Activated CD8-positive, alpha-beta memory T cell treated with anti-CD3 and anti-CD28 coated beads, Interleukin-2, amount 50 U/mL, for 1 hour (primary cell): Measurements from ENCODE around the gene CFAP299.
"Not testable (repeated sequence)": the region's sequence is repeated elsewhere in the genome, so short reads cannot be mapped to it uniquely, and the experiment has no call there.

Experiments used
- DNase-seq: peaks from one replicate; pipeline ENCODE4 v3.0.0-alpha.2; 2020; ENCODE audit errors: extremely low read depth

Gene CFAP299

DNA sequence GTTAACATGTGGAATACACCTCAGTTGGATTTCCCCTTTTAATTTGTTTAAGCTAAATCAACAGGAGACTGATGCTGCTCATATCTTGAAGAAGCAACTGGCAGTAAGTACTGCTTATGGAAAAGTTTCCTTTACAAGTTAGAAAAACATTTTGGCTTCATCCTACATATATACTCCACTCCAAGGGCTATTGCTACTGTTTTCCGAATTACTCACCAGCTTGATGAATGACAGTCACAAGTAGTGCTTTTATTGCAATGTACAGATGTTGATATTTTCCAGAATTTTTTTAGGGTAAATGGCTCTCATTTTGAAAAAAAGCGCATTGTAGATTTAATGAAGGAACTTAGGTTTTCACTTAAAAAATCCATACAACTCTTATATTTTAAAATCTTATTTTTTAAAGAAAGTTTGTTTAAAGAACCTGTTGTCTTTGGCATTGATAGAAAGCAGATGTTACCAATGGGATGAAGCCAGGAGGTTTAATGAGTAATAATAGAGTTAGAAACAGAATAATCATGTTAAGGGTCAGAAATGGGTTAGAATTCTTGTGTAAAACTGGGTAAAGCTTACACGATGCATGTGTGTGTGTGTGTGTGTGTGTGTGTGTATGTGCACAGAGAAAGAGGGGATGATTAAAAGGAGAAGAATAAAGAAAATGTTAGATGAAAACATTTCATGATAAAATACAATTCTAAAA, 272.9 kb downstream of the CFAP299 start:
- no peak for DNase-seq

DNA sequence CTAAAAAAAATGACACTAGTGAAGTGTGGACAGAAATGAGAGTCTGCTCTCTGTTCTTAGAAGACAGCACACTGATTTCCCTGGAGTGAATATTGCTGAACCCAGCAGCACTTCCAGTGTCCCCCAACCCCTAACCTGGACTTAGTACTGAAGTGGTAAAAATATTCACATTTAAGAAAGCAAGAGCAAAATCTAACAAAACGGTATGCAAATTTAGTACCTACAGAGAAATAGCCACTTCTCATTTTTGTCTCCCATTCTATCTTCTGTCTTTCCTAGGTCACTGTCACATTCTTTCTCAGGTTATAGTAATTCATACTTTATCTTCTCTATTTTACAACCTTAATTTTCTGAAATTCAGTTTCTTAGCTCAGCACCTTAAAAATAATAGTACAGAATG, 274.7 kb downstream of the CFAP299 start:
- no peak for DNase-seq

DNA sequence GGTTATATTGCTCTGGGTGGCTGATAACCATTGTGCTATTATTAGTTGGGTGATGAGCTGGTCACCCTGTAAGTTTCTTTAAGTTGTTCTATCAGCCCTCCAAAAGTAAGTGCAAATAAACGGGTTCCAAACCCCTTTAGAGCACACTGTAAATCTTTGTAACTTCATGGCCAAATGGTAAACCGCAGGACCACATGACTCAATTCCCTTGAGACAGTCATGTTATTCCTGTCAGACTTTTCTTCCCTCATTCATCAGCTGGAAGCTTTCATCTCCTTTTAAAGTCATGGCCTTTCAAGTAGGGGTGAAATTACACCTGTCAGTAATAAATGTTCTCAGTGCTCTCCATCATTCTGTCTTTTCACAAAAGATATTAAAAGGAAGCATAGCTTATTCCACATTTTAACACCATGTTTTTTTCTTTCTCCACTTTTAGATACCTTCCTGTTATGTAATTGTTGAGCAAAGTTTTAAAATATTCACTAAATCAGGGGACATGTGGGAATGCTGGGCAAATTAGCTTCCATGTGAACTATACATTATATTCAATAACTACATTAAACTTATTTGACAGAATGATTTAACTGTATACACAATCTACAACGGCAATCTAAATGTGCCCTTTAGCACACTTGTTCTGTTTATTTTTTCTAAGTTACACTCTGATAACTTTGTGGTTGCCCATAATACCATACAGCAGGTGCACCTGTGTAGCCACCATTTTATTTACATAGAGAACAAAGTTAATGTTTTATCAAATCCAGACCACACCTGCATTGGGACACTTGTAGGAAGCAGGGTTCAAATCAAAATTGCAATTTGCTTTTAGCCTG, 275.5 kb downstream of the CFAP299 start:
- no peak for DNase-seq

DNA sequence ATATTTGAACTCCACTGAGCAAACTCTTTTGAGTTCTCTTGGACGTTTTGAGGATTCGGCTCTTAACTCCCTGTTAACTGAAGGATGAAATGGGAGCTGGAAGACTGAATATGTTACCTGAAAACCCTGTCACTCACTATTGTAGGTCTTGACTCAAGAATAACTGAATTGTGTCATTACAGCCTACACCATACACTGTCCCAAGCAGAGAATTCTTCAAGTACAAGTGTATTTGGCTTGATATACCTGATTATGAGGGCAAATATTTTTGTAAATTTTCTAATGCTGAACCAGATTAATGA, 276.1 kb downstream of the CFAP299 start:
- DNase-seq, result no peak

DNA sequence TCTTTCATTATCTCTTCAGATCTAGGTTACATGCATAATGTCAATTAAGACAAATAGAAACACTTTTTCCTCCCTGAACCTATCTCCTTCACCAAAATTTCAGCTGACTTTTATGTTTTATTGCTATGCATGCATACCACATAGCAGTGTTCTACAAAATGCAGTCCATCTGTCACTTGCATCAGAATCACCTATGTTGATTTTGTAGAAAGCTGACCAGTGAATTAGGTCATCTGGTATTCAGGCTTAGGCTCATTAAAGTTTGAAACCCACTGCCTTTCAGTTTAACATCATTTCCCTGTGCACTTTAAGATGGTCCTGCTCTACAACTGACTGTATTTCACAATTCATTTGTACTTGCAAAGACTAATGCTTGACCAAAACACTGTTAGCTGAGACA, 277.9 kb downstream of the CFAP299 start:
- DNase-seq, result no peak

DNA sequence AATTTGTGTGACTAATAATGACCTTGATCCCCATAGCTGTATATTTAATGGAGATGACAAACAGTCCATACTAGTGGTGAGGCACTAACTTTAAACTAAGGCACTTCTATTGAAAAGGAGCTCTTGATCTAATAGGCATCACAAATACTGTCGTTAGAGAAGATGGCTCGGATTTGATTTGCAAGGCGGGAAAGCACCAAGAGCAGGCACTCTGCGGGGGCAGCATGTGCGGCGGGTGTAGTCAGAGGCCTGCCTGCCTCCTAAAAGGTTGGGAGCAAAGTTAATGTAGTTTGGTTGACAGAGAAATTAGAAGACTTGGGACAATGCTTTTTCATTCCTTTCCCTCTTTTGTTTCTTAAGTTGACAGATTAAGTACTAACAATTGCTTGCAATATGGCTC, 278.8 kb downstream of the CFAP299 start:
- no peak for DNase-seq

DNA sequence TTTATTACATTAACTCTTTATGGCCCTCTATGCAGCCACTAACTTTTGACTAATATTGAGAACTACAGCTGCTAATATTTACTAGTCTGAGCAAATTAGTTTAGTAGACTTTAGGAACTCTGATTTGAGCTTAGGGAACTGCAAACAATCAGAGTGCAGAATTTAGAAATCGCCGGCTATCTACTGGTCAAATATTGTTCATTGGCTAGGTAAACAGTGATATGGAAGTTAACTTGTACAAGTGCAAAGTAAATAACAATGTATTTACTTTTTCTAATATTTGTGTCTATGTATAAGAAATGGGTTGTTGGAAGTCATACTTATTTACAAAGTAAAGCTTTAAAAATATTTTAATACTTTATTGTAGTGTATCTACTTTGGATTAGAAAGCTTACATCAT, 279.6 kb downstream of the CFAP299 start:
- no peak for DNase-seq

DNA sequence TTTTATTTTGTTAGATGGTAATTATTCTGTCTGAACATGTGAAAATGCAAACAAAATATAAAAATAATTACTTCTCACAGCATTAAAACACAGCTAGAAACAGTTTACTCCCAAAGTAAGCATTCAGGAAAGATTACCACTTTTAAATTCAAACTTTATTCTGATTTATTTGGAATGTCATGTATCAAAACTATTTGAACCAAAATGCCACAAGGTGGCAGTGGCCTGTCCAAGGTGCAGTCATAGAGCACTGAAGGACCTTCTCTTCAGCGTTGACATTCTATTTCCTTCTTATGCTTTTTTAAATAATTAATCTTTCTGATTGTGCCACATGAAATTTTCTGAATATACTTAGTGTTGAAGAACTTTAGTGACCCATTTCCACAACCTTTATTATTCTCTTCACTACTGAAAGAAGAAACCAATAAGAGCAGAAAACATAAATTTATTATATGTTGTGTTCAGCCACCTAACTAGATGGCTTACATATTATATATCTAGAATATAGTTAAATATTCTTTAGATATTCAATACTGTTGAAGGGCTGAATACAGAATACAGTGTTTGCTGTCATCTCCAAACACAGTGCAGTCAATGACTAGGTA, 283.6 kb downstream of the CFAP299 start:
- DNase-seq, result no peak

DNA sequence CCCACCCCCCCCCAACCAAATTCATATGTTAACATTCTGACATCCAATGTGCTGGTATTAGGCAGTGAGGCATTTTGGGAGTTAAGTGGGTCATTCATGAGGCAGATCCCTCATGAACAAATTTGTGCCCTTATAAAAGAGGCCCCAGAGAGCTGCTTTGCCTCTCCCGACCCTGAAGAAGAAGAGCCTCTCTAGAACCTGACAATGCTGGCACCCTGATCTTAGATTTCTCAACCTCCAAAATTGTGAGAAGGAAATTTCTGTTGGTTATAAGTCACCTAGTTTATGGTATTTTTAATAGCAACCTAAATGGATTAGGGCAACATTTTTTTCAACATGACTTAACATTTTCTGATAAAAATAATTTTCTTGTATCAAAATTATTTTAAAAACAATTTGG, 296.3 kb downstream of the CFAP299 start:
- no peak for DNase-seq

DNA sequence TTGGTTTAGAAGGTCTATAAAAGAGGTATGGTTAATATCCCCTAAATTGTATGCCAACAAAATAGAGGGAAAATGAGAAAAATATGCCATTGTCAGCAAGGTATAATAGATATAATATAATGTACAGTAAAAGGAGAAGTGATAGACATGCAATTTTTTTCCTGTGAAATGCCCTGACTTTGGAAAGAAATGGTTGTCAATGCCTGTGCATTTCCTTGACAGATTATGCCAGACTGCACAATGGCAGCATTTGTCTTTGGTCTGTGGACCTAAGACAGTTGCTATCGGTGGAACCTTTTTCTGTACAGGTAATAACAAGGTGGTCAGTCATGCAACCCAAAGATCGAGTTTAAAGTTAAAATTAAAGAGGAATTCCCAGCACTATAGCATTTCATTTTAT, 301.7 kb downstream of the CFAP299 start:
- no peak for DNase-seq

DNA sequence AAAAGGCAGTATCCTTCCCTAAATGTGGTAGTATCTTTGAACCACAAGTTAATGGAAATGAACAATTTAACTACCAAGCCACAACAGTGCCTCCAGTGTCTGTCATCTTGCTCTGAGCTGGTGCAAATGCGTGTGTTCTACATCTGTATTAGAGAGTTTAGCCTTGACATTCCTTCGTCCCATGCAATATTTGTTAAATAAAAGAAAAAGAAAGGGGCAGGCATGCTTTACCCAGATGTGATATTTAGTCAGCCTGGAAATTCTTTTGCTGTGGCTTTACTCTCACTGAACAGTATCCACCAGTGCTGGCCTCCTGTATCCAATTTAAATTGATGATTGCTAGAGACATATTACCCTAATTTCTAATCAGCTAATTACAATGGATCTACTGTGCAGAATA, 310.5 kb downstream of the CFAP299 start:
- no peak for DNase-seq

DNA sequence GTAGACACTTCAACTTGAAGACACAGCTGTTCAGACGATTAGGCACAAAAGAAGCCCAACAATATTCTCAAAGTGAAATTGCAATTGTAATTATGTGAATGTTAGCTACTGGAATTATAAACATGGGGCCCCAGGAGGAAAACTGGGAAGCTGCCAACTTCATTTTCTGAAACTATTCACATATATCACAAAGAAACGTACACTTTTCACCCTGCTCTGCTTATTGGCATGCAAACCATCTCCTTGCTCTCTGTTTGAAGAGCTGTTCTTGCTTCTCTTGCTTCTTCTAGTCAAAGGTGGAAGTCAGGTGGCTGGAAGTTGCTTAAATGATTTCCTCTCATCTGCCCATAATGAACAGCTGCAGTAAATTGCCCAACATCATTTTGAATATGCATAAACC, 320.1 kb downstream of the CFAP299 start:
- no peak for DNase-seq

DNA sequence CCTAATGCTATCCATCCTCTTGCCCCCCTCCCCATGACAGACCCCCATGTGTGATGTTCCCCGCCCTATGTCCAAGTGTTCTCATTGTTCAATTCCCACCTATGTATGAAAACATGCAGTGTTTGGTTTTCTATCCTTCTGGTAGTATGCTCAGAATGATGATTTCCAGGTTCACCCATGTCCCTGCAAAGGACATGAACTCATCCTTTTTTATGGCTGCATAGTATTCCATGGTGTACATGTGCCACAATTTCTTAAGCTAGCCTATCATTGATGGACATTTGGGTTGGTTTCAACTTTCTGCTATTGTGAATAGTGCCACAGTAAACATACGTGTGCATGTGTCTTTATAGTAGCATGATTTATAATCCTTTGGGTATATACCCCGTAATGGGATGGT, 334.6 kb downstream of the CFAP299 start:
- not testable (repeated sequence) for DNase-seq

DNA sequence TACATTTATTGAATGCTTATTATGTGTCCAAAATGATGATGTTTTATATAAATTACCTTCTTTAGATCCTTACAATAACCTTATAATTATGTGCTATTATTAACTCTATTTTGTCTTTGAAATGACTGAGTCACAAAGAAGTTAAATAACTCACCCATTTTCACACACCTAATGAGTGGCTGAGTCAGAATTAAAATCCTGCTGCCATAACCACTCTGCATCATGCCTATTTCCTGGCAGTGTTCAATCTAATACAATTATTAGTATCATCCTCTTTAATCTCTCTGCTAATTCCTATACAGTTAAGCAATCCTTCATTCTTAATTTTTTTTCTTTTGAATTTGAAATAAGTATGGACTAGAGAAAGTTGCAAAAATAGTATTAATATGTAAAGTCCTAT, 342.9 kb downstream of the CFAP299 start:
- no peak for DNase-seq

DNA sequence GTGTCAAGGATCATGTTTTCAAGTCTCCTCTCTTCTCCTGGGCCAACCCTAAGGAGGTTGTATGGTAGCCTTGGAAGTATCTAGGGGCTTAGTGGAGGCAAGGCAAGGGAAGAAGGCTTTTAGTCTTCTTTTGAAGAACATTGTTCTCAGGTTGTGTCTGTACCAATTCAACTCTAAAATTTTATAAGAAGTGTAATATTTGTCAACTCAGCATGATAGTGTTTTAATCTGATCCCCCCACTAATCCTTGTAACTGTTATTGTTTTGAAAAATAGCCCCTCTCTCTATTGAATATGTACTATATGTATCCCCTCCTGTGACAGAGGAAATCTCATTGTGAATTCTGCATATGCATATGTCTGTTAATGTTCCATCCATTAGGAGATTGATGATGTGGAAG, 345.4 kb downstream of the CFAP299 start:
- no peak for DNase-seq

DNA sequence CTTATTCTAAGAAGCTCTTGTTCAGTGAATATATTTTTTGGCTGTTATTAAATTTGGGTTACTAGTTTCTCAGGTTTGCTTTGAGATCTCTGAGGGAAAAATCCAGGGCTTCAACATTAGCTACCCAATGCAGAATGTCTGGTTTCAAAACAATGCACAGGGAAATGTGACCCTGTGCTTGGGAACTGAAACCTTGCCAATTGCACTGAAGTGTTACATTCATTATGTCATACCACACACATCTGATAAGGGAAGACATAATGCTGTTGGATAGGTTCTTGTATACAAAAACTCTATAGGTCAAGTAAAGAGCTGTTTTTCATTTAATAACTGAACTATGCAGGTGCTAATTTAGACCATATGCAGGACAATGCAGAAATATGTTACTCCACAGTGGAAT, 349.7 kb downstream of the CFAP299 start:
- no peak for DNase-seq

DNA sequence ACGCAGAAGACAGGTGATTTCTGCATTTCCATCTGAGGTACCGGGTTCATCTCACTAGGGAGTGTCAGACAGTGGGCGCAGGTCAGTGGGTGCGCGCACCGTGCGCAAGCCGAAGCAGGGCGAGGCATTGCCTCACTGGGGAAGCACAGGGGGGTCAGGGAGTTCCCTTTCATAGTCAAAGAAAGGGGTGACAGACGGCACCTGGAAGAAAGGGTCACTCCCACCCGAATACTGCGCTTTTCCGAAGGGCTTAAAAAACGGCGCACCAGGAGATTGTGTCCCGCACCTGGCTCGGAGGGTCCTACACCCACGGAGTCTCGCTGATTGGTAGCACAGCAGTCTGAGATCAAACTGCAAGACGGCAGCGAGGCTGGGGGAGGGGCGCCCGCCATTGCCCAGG, 352.2 kb downstream of the CFAP299 start:
- DNase-seq, result not testable (repeated sequence)

DNA sequence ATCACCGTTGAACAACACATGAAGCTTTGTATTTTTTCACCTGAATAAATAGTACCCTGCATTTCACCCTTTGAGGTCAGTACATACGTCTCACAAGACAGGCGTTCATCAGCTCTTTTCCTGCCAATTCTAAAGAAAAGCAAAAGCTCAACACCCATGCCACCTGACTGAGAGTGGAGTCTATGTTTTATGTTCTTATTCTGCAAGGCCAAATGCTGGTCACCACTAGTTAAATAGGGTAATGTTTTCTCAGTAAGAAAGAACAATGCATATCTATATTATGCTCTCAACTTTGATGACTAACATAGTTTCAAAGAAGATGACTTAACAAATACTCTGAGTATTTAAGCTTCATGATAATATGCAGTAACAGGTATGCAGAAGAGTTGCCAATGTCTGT, 358.6 kb downstream of the CFAP299 start:
- no peak for DNase-seq

DNA sequence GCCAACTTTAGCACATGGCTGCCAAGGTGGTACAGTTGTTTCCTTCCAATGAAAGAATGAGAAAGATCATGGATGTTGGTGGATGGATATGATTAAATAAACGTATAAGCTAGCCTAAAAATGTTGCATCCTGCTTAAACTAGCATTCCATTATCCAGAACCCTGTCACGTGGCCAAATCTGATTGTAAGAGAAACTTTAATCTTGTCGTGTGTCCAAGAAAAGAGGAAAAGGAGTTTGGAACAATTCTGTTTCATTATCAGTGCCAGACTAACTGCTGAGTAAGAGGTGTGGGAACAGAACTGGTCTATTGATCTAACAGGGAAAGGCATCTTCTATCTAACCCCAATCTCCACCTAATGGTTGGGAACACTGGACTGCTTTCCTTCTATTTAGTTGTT, 369.8 kb downstream of the CFAP299 start:
- DNase-seq, result no peak

DNA sequence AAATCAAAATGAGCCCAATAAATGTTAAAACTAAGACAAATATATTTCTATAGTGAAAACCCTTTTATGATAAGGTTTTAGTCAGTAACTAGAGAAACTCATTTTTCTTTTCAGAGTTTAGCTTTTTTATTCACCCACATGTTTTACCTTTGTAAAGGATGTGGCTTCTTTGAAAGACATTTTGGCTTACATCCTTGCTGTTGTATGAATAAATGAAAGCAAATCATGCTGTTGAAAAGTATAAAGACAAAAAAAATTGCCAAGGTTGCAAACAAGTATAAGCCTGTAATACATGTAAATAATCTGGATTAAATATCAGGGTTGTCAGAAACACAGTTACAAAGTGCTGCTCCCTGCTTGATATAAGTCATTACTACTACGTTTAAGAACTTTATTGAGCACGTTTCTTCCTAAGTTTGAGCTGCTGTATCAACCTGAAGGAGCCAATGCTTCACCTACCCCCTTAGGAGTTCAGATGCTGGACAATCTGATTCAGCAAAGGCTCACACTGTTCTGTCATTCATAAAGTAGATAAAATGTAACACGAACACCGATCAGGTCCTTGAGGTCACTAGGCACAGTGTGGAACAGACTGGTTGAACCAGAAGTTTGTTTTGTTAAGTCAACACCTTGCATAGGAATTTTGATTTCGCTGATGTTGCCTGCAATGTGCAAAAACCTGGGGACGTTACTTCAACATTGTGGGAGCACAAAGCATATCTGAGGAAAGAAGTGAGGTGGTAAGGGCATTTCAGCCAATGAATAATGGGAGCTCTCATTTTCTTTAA, 373.7 kb downstream of the CFAP299 start:
- no peak for DNase-seq

DNA sequence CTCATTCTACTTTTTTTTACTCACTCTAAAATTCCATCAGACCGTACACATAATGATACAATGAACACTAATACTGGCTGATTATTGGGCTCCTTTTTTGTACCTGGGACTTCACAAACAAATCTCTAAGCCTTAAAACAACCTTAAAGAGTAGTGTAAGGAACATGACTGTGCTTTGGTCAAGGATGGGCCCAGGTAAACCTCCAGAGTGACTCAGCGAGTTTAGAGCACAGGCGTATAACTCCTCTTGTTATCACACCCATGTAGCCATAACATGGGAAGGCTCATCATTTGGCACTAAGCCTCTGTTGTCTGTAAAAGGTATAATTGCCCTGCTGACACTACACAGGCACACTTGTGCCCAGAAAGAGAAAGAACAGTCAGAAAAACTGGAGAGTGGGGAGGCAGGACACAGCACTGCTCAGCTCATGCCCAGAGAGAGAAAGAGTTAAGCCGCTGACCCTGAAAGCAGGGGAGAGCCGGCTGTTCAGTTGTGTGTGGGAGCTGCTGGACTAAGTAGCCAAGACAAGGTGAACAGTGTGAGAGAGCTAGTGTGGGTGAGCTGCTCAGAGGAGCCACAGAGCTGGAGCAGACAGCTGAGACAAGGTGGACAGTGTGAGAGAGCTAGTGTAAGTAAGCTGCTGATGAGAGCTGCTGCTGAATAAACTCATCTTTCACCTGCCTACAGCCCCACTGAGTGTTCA, 375.4 kb downstream of the CFAP299 start:
- DNase-seq, result no peak

DNA sequence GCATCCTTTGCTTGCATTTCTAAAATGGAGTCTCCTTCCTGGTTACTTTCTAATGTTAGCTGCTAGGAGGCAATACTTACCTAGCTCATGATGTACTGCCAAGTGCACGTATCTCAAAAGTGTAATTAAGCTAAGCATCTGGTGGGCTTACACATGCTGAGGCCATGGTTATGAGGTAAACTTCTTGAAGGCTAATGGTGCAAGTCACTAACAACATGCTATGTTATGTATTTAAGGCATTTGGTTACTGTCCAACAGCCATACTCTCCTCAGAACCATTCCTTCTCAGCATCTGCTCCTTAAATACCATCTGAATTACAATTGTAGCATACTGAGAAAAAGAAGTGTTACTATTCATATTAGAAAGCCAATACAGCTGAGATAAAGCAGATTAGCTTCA, 376.4 kb downstream of the CFAP299 start:
- DNase-seq, result no peak
